SK-N-SH (cell line): ENCODE data around the gene UTP4. TPM values are rescaled to one million over a fixed set of nuclear protein-coding genes. Genes with fewer than 3 reads are reported as not detected.

ENCODE experiments used
- CTCF ChIA-PET: fragments of 300-600, 350-600 bp; formaldehyde crosslinking; extraction: SDS; loops from one replicate; lab custom pipeline; 2021; lab: Yijun Ruan, JAX
- POLR2A ChIA-PET: fragments of 350-600 bp; sonication (Branson Sonifier 250); formaldehyde crosslinking; extraction: SDS; loops from one replicate; lab custom pipeline; 2020; ENCODE audit warnings: antibody characterized with exemption, inconsistent platforms; lab: Yijun Ruan, JAX
- DNase-seq: peaks from one replicate; pipeline ENCODE4 v3.0.0; 2012
- H2AFZ ChIP-seq: fragments of 200-600 bp; sonication (generic); 2 replicates; pipeline ENCODE4 v1.8.1; 2016; ENCODE audit warnings: antibody characterized with exemption, mild to moderate bottlenecking, low read depth
- H3F3A ChIP-seq: fragments of 200-600 bp; sonication (generic); replicated peaks from 2 replicates; pipeline ENCODE3; 2016; ENCODE audit warnings: antibody characterized with exemption, mild to moderate bottlenecking; ENCODE audit not compliant: insufficient read depth
- H3K27ac ChIP-seq, 2 experiments: fragments of 200-500 bp in 1 of 2; fragments of 200-600 bp in 1 of 2; sonication (Bioruptor generic) in 1 of 2; sonication (generic), shearing (Covaris generic) in 1 of 2; 2 replicates each; pipeline versions ENCODE4 v1.5.1 to v1.6.1; 2014 to 2016; ENCODE audit warnings: low read depth in 2 of 2, inconsistent platforms in 1 of 2, low read length in 1 of 2, mild to moderate bottlenecking in 1 of 2, mixed read lengths in 1 of 2
- H3K27me3 ChIP-seq: fragments of 200-600 bp; sonication (generic), shearing (Covaris generic); 2 replicates; pipeline ENCODE4 v1.6.1; 2016; ENCODE audit warnings: mixed run types; ENCODE audit not compliant: insufficient read depth
- H3K36me3 ChIP-seq, 2 experiments: fragments of 200-500 bp in 1 of 2; fragments of 200-600 bp in 1 of 2; sonication (Bioruptor generic) in 1 of 2; sonication (generic) in 1 of 2; replicated peaks in 1 of 2; 2 replicates each; pipeline versions ENCODE3 to v1.5.1; 2014 to 2016; ENCODE audit warnings: low read length in 1 of 2, mild to moderate bottlenecking in 1 of 2; ENCODE audit not compliant: insufficient read depth in 2 of 2, control insufficient read depth in 1 of 2
- H3K4me1 ChIP-seq, 2 experiments: fragments of 200-500 bp in 1 of 2; fragments of 200-600 bp in 1 of 2; sonication (Bioruptor generic) in 1 of 2; sonication (generic), shearing (Covaris generic) in 1 of 2; 2 replicates each; pipeline versions ENCODE4 v1.5.1 to v1.6.1; 2014 to 2016; ENCODE audit warnings: low read depth in 1 of 2, low read length in 1 of 2, mixed run types in 1 of 2; ENCODE audit not compliant: insufficient read depth in 2 of 2, control insufficient read depth in 1 of 2
- H3K4me2 ChIP-seq: fragments of 200-600 bp; sonication (generic), shearing (Covaris generic); 2 replicates; pipeline ENCODE4 v1.6.1; 2017; ENCODE audit warnings: mixed run types
- H3K4me3 ChIP-seq, 2 experiments: fragments of 200-500 bp in 1 of 2; fragments of 200-600 bp in 1 of 2; sonication (Bioruptor generic) in 1 of 2; sonication (generic), shearing (Covaris generic) in 1 of 2; 2 replicates each; pipeline versions ENCODE4 v1.5.1 to v1.8.1; 2014 to 2016; ENCODE audit warnings: low read depth in 2 of 2, inconsistent platforms in 1 of 2, low read length in 1 of 2, mild to moderate bottlenecking in 1 of 2, mixed read lengths in 1 of 2, moderate library complexity in 1 of 2
- H3K79me2 ChIP-seq: fragments of 200-600 bp; sonication (generic); 2 replicates; pipeline ENCODE4 v1.8.1; 2017; ENCODE audit warnings: mild to moderate bottlenecking; ENCODE audit not compliant: insufficient read depth
- H3K9ac ChIP-seq: fragments of 200-600 bp; sonication (generic); 2 replicates; pipeline ENCODE4 v1.6.1; 2017; ENCODE audit warnings: mixed run types
- H3K9me2 ChIP-seq: fragments of 200-600 bp; sonication (generic); 2 replicates; pipeline ENCODE4 v1.6.1; 2017; ENCODE audit warnings: mixed run types
- H3K9me3 ChIP-seq: fragments of 200-600 bp; sonication (generic); 2 replicates; pipeline ENCODE4 v1.6.1; 2017; ENCODE audit warnings: mixed run types, mild to moderate bottlenecking, moderate library complexity
- H4K20me1 ChIP-seq: fragments of 200-600 bp; sonication (generic); 2 replicates; pipeline ENCODE4 v1.6.1; 2017; ENCODE audit warnings: mild to moderate bottlenecking, mixed run types; ENCODE audit not compliant: insufficient read depth
- CHD2 ChIP-seq: fragments of 150-350 bp; IDR thresholded peaks from 2 replicates; pipeline ENCODE4 v1.6.1; 2018; ENCODE audit warnings: low read length; ENCODE audit not compliant: partially characterized antibody
- FOXJ3 ChIP-seq: sonication (generic); formaldehyde crosslinking; IDR thresholded peaks from 2 replicates; pipeline ENCODE4 v1.5.1; 2020; ENCODE audit warnings: mild to moderate bottlenecking, missing genetic modification reagents
- FOXM1 ChIP-seq: IDR thresholded peaks from 2 replicates; pipeline ENCODE4 v1.4.0; 2012; ENCODE audit warnings: low read depth, mild to moderate bottlenecking
- MXI1 ChIP-seq: IDR thresholded peaks from 2 replicates; pipeline ENCODE4 v1.6.1; 2012; ENCODE audit warnings: mild to moderate bottlenecking, low read depth, low read length, improper control_type of control experiment
- NRF1 ChIP-seq: IDR thresholded peaks from 2 replicates; pipeline ENCODE4 v1.6.1; 2012; ENCODE audit warnings: low read depth, mild to moderate bottlenecking, low read length
- POLR2AphosphoS5 ChIP-seq: IDR thresholded peaks from 2 replicates; pipeline ENCODE4 v1.6.1; 2012; ENCODE audit warnings: low read depth, low read length
- RAD21 ChIP-seq: IDR thresholded peaks from 2 replicates; pipeline ENCODE4 v1.6.1; 2012; ENCODE audit warnings: mild to moderate bottlenecking, low read length
- RXRA ChIP-seq: IDR thresholded peaks from 2 replicates; pipeline ENCODE4 v1.4.0; 2012; ENCODE audit warnings: low read depth, mild to moderate bottlenecking, borderline replicate concordance
- SIN3A ChIP-seq: IDR thresholded peaks from 2 replicates; pipeline ENCODE4 v1.6.1; 2012; ENCODE audit warnings: low read depth, mild to moderate bottlenecking, low read length, moderate library complexity, borderline replicate concordance
- TAF1 ChIP-seq: IDR thresholded peaks from 2 replicates; pipeline ENCODE4 v1.6.1; 2012; ENCODE audit warnings: low read depth, mild to moderate bottlenecking, low read length, moderate library complexity, borderline replicate concordance
- WGBS: methylation state at CpG from one replicate; pipeline ENCODE4 v1.1.6; 2017; ENCODE audit warnings: low lambda C conversion rate; 5-methylcytosine and 5-hydroxymethylcytosine counted together
- polyA plus RNA-seq, 3 experiments: library from polyadenylated mRNA; depleted of rRNA; stranded (reverse); fragments of >200 nt; gene quantifications; 2 replicates each; pipeline ENCODE4 v1.2.3, GENCODE V29; 2012
- TF ChIP-seq, protein P1 (sequence below): IDR thresholded peaks from 2 replicates; pipeline ENCODE4 v1.4.0; 2012; ENCODE audit warnings: low read depth
- TF ChIP-seq, protein P2 (sequence below): fragments of 200-600 bp; sonication (generic); IDR thresholded peaks from 2 replicates; pipeline ENCODE4 v1.6.1; 2017; ENCODE audit warnings: antibody characterized with exemption, mild to moderate bottlenecking, moderate library complexity
- TF ChIP-seq, protein P3 (sequence below): IDR thresholded peaks from 2 replicates; pipeline ENCODE4; 2012
- TF ChIP-seq, protein P4 (sequence below): IDR thresholded peaks from 2 replicates; pipeline ENCODE4 v1.4.0; 2012; ENCODE audit warnings: low read depth, borderline replicate concordance
- TF ChIP-seq, protein P5 (sequence below): IDR thresholded peaks from 2 replicates; pipeline ENCODE4 v1.4.0; 2012; ENCODE audit warnings: low read depth, borderline replicate concordance

Gene UTP4
- polyA plus RNA-seq, 1 of the 3 experiments (the other 2 are of a cell fraction) = 66.5 TPM

DNA sequence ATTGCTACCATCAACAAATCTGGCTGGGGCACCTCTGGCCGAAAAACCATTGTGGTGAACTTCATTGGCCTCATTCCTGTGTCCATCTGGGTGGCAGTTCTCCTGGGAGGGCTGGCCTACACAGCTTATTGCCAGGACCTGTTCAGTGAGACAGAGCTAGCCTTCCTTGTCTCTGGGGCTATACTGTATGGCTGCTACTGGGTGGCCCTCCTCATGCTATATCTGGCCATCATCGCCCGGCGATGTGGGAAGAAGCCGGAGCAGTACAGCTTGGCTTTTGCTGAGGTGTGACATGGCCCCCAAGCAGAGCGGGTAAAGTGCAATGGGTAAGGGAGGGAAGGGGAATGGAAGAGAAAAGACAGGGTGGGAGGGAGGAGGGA is 17.5 kb upstream of the UTP4 start:
- no peaks in the 10 kb centered on the region for H3K9me3 ChIP-seq
- H2AFZ ChIP-seq = no peak overlapping the region
- TF ChIP-seq, protein P1, sequence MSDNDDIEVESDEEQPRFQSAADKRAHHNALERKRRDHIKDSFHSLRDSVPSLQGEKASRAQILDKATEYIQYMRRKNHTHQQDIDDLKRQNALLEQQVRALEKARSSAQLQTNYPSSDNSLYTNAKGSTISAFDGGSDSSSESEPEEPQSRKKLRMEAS = no peak
- TF ChIP-seq, protein P2, sequence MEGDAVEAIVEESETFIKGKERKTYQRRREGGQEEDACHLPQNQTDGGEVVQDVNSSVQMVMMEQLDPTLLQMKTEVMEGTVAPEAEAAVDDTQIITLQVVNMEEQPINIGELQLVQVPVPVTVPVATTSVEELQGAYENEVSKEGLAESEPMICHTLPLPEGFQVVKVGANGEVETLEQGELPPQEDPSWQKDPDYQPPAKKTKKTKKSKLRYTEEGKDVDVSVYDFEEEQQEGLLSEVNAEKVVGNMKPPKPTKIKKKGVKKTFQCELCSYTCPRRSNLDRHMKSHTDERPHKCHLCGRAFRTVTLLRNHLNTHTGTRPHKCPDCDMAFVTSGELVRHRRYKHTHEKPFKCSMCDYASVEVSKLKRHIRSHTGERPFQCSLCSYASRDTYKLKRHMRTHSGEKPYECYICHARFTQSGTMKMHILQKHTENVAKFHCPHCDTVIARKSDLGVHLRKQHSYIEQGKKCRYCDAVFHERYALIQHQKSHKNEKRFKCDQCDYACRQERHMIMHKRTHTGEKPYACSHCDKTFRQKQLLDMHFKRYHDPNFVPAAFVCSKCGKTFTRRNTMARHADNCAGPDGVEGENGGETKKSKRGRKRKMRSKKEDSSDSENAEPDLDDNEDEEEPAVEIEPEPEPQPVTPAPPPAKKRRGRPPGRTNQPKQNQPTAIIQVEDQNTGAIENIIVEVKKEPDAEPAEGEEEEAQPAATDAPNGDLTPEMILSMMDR = no peak
- no peak for TF ChIP-seq POLR2AphosphoS5
- TF ChIP-seq RAD21 = no peak
- TF ChIP-seq, protein P3, sequence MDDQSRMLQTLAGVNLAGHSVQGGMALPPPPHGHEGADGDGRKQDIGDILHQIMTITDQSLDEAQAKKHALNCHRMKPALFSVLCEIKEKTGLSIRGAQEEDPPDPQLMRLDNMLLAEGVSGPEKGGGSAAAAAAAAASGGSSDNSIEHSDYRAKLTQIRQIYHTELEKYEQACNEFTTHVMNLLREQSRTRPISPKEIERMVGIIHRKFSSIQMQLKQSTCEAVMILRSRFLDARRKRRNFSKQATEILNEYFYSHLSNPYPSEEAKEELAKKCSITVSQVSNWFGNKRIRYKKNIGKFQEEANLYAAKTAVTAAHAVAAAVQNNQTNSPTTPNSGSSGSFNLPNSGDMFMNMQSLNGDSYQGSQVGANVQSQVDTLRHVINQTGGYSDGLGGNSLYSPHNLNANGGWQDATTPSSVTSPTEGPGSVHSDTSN = no peak
- no peak for TF ChIP-seq FOXJ3 (CRISPR knock-in tag)
- TF ChIP-seq TAF1 = no peak
- H3F3A ChIP-seq = peaks cover 3% of the 10 kb centered on the region
- no peak overlapping the region for H3K4me3 ChIP-seq
- no peak overlapping the region for H3K27ac ChIP-seq
- H3K4me2 ChIP-seq = no peak overlapping the region
- DNase-seq = no peak
- peaks cover 23 to 76% of the 10 kb centered on the region in 2 experiments for H3K36me3 ChIP-seq
- no peaks in the 10 kb centered on the region for H3K9me2 ChIP-seq
- H3K4me1 ChIP-seq = no peaks in the 10 kb centered on the region; a peak in 1 of 4 replicates
- ChIA-PET CTCF (interaction anchor here (0.6 to 7.3 kb wide), 4 partner anchors 9 to 271 kb away, joined by 4 to 62 read pairs (median 23); no protein-coding TSS in a partner anchor), POLR2A (interaction anchor here (1.4 kb wide), 1 partner anchor 18 kb away, joined by 3 read pairs; the partner anchor contains the start of genes CHTF8 and UTP4)
- peaks cover 18% of the 10 kb centered on the region; the same call in 1 of the 2 replicates for H4K20me1 ChIP-seq
- no peaks in the 10 kb centered on the region for H3K27me3 ChIP-seq
- no peaks in the 10 kb centered on the region for H3K79me2 ChIP-seq
- 95% methylated on average over 6 of the region's 6 CpGs for WGBS
- no peak overlapping the region for H3K9ac ChIP-seq

DNA sequence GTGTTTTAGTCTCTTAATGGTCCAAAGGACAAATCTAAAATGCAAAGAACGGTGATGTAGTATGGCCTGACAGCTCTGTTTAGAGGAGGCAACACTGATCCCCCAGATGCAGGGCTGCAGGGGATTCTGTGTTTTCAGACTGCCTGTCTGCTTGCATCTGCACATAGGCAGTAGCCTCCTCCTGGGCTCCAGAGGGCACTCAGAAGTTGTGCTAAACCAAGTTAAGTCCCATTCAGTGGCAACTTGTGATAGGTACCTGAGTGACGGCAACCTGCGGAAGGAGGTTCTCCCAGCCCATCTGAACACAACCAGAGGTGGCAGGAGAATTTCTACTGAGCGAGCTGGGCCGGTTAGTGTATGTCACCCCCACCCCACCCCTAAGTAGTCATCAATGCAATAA is 17.1 kb upstream of the UTP4 start:
- Histone ChIP-seq H3K79me2 (peaks cover 2% of the 10 kb centered on the region; the same call in 1 of the 2 replicates), H3K9ac (no peak overlapping the region), H3K9me3 (no peaks in the 10 kb centered on the region), H3K4me2 (no peak overlapping the region), H3K36me3 (peaks cover 27 to 79% of the 10 kb centered on the region in 2 experiments), H3K27ac (no peak overlapping the region), H3K9me2 (no peaks in the 10 kb centered on the region), H3F3A (peaks cover 3% of the 10 kb centered on the region), H3K4me1 (no peaks in the 10 kb centered on the region; a peak in 1 of 4 replicates), H2AFZ (no peak overlapping the region), H3K4me3 (no peak overlapping the region), H3K27me3 (no peaks in the 10 kb centered on the region), H4K20me1 (peaks cover 20% of the 10 kb centered on the region; the same call in 1 of the 2 replicates)
- POLR2A ChIA-PET = no interaction called here
- 93% methylated on average over 5 of the region's 5 CpGs for WGBS
- TF ChIP-seq, protein P4, sequence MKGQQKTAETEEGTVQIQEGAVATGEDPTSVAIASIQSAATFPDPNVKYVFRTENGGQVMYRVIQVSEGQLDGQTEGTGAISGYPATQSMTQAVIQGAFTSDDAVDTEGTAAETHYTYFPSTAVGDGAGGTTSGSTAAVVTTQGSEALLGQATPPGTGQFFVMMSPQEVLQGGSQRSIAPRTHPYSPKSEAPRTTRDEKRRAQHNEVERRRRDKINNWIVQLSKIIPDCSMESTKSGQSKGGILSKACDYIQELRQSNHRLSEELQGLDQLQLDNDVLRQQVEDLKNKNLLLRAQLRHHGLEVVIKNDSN = no peak
- TF ChIP-seq RXRA (no peak), NRF1 (no peak), CHD2 (no peak), SIN3A (no peak), MXI1 (no peak), FOXM1 (no peak), FOXJ3 (CRISPR knock-in tag) (no peak)
- TF ChIP-seq, protein P5, sequence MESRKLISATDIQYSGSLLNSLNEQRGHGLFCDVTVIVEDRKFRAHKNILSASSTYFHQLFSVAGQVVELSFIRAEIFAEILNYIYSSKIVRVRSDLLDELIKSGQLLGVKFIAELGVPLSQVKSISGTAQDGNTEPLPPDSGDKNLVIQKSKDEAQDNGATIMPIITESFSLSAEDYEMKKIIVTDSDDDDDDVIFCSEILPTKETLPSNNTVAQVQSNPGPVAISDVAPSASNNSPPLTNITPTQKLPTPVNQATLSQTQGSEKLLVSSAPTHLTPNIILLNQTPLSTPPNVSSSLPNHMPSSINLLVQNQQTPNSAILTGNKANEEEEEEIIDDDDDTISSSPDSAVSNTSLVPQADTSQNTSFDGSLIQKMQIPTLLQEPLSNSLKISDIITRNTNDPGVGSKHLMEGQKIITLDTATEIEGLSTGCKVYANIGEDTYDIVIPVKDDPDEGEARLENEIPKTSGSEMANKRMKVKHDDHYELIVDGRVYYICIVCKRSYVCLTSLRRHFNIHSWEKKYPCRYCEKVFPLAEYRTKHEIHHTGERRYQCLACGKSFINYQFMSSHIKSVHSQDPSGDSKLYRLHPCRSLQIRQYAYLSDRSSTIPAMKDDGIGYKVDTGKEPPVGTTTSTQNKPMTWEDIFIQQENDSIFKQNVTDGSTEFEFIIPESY = no peak
- no peak for DNase-seq
- CTCF ChIA-PET = interaction anchor here (0.6 to 7.3 kb wide), 6 partner anchors 9 to 271 kb away, joined by 3 to 62 read pairs (median 6); partner anchors contain the start of gene HAS3
